NCI-H1092 (cell line): ENCODE results near the gene FAM234A.

ENCODE experiments used
- DNase-seq: peaks from one replicate; lab custom pipeline; 2025; lab: John Stamatoyannopoulos, UW

FAM234A gene

GRCh38 chr16:301235-301634, 66.6 kb downstream of the FAM234A start:
- DNase-seq: no peak

GRCh38 chr16:301950-302349, 67.3 kb downstream of the FAM234A start:
- no peak for DNase-seq

GRCh38 chr16:303760-304505, 69.3 kb downstream of the FAM234A start:
- no peak for DNase-seq

GRCh38 chr16:305916-306626, 71.5 kb downstream of the FAM234A start:
- DNase-seq: no peak

- DNase-seq: peak; percentile 11
Measured at GRCh38 chr16:306911-307370, 72.3 kb downstream of the FAM234A start.

- DNase-seq: no peak
Measured at GRCh38 chr16:307691-308312, 73.2 kb downstream of the FAM234A start.

GRCh38 chr16:309476-309875, 74.9 kb downstream of the FAM234A start:
- no peak for DNase-seq

- no peak for DNase-seq
Measured at GRCh38 chr16:311725-312124, 77.1 kb downstream of the FAM234A start.

GRCh38 chr16:314351-314750, 79.7 kb downstream of the FAM234A start:
- DNase-seq: peak; percentile 30

- peak; percentile 74 for DNase-seq
Measured at GRCh38 chr16:314795-315299, 80.2 kb downstream of the FAM234A start.
